Activated CD4-positive, alpha-beta T cell treated with anti-CD3 and anti-CD28 coated beads, Interleukin-2, amount 50 U/mL, for 16 hours (primary cell): ENCODE data around the gene ADAMTS7.
"Not testable (repeated sequence)": the region's sequence is repeated elsewhere in the genome, so short reads cannot be mapped to it uniquely, and the experiment has no call there.

Experiments used
- DNase-seq: peaks from one replicate; pipeline ENCODE4 v3.0.0-alpha.2; 2020

ADAMTS7 gene

GRCh38 chr15:78752492-78753358 is 58.5 kb downstream of the ADAMTS7 start:
- DNase-seq = no peak

- no peak for DNase-seq
Measured at GRCh38 chr15:78751602-78751979, 59.7 kb downstream of the ADAMTS7 start.

GRCh38 chr15:78750974-78751601 is 60.2 kb downstream of the ADAMTS7 start:
- peak; percentile 92 for DNase-seq

- DNase-seq = no peak
Measured at GRCh38 chr15:78750566-78750965, 60.7 kb downstream of the ADAMTS7 start.

GRCh38 chr15:78749831-78750230 is 61.4 kb downstream of the ADAMTS7 start:
- DNase-seq = no peak

- not testable (repeated sequence) for DNase-seq
Measured at GRCh38 chr15:78747877-78748276, 63.4 kb downstream of the ADAMTS7 start.

GRCh38 chr15:78741674-78742073 is 69.6 kb downstream of the ADAMTS7 start:
- DNase-seq = peak; percentile 33

- DNase-seq = no peak
Measured at GRCh38 chr15:78740904-78741274, 70.4 kb downstream of the ADAMTS7 start.

GRCh38 chr15:78739996-78740903 is 71.0 kb downstream of the ADAMTS7 start:
- DNase-seq = peak; percentile 67

GRCh38 chr15:78739206-78739605 is 72.1 kb downstream of the ADAMTS7 start:
- no peak for DNase-seq

GRCh38 chr15:78737931-78738558 is 73.2 kb downstream of the ADAMTS7 start:
- DNase-seq = peak; percentile 79

- no peak for DNase-seq
Measured at GRCh38 chr15:78737187-78737820, 74.0 kb downstream of the ADAMTS7 start.

- not testable (repeated sequence) for DNase-seq
Measured at GRCh38 chr15:78736286-78736685, 75.0 kb downstream of the ADAMTS7 start.

- no peak for DNase-seq
Measured at GRCh38 chr15:78734451-78735064, 76.7 kb downstream of the ADAMTS7 start.

- no peak for DNase-seq
Measured at GRCh38 chr15:78732634-78733033, 78.6 kb downstream of the ADAMTS7 start.

- no peak for DNase-seq
Measured at GRCh38 chr15:78730955-78731354, 80.3 kb downstream of the ADAMTS7 start.

- DNase-seq = not testable (repeated sequence)
Measured at GRCh38 chr15:78728427-78728826, 82.8 kb downstream of the ADAMTS7 start.

GRCh38 chr15:78727561-78727960 is 83.7 kb downstream of the ADAMTS7 start:
- no peak for DNase-seq

GRCh38 chr15:78726870-78727551 is 84.3 kb downstream of the ADAMTS7 start:
- peak; percentile 10 for DNase-seq

GRCh38 chr15:78719819-78720450 is 91.3 kb downstream of the ADAMTS7 start:
- not testable (repeated sequence) for DNase-seq

- DNase-seq = no peak
Measured at GRCh38 chr15:78718837-78719236, 92.4 kb downstream of the ADAMTS7 start.
